ENCODE data around the gene SMCP.

- TF ChIP-seq YY1 (IDR thresholded peaks at IDR 0.05) = no peak
- TF ChIP-seq GABPA (IDR thresholded peaks at IDR 0.05 in 1 of 2, conservative IDR thresholded peaks at IDR 0.05 in 1 of 2) = no peak
- TF ChIP-seq, protein P1, sequence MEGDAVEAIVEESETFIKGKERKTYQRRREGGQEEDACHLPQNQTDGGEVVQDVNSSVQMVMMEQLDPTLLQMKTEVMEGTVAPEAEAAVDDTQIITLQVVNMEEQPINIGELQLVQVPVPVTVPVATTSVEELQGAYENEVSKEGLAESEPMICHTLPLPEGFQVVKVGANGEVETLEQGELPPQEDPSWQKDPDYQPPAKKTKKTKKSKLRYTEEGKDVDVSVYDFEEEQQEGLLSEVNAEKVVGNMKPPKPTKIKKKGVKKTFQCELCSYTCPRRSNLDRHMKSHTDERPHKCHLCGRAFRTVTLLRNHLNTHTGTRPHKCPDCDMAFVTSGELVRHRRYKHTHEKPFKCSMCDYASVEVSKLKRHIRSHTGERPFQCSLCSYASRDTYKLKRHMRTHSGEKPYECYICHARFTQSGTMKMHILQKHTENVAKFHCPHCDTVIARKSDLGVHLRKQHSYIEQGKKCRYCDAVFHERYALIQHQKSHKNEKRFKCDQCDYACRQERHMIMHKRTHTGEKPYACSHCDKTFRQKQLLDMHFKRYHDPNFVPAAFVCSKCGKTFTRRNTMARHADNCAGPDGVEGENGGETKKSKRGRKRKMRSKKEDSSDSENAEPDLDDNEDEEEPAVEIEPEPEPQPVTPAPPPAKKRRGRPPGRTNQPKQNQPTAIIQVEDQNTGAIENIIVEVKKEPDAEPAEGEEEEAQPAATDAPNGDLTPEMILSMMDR (IDR thresholded peaks at IDR 0.05; ENCODE audit: low read depth, low read length, missing input control) = no peak
- TF ChIP-seq FOXA1 (IDR thresholded peaks at IDR 0.05) = no peak
- TF ChIP-seq REST (IDR thresholded peaks at IDR 0.05) = no peak
- no peak for TF ChIP-seq TAF1 (conservative IDR thresholded peaks at IDR 0.05)
- no peak for TF ChIP-seq SP1 (IDR thresholded peaks at IDR 0.05)
- no peak for TF ChIP-seq JUND (IDR thresholded peaks at IDR 0.05)
- TF ChIP-seq, protein P2, sequence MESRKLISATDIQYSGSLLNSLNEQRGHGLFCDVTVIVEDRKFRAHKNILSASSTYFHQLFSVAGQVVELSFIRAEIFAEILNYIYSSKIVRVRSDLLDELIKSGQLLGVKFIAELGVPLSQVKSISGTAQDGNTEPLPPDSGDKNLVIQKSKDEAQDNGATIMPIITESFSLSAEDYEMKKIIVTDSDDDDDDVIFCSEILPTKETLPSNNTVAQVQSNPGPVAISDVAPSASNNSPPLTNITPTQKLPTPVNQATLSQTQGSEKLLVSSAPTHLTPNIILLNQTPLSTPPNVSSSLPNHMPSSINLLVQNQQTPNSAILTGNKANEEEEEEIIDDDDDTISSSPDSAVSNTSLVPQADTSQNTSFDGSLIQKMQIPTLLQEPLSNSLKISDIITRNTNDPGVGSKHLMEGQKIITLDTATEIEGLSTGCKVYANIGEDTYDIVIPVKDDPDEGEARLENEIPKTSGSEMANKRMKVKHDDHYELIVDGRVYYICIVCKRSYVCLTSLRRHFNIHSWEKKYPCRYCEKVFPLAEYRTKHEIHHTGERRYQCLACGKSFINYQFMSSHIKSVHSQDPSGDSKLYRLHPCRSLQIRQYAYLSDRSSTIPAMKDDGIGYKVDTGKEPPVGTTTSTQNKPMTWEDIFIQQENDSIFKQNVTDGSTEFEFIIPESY (IDR thresholded peaks at IDR 0.05) = no peak
- TF ChIP-seq RXRA (IDR thresholded peaks at IDR 0.05) = no peak
Measured at GRCh38 chr1:152886758-152887409, 8.8 kb downstream of the SMCP start.

Data from liver (tissue), 3 donors.